NCI-H1694 treated with DMSO at 0.1 percent for 48 hours (cell line): Measurements from ENCODE around the gene RALGPS1.

Experiments used
- DNase-seq: peaks from one replicate; lab custom pipeline; 2025; lab: John Stamatoyannopoulos, UW

Gene RALGPS1

GRCh38 chr9:127099664-127100063 lies 185.1 kb downstream of the RALGPS1 start:
- no peak for DNase-seq

DNA sequence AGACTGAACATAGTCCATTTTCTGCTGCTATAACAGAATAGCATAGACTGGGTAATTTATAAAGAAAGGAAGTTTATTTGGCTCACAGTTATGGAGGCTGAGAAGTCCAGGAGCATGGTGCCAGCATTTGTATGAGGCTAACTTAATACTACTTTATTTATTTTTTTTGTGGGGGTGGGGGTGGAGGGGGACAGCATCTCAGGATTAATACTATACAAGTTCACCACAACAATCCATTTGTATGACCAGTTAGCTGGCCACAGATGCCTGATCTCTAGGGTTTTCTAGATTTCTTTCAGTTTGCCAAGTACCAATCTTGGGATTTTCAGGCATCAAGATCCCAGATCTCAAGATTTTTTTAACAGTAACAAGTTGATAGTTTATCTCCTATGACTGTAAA lies 187.6 kb downstream of the RALGPS1 start:
- DNase-seq = no peak

GRCh38 chr9:127102788-127103187 lies 188.2 kb downstream of the RALGPS1 start:
- no peak for DNase-seq

GRCh38 chr9:127104581-127105311 lies 190.2 kb downstream of the RALGPS1 start:
- DNase-seq = peak; percentile 84

DNA sequence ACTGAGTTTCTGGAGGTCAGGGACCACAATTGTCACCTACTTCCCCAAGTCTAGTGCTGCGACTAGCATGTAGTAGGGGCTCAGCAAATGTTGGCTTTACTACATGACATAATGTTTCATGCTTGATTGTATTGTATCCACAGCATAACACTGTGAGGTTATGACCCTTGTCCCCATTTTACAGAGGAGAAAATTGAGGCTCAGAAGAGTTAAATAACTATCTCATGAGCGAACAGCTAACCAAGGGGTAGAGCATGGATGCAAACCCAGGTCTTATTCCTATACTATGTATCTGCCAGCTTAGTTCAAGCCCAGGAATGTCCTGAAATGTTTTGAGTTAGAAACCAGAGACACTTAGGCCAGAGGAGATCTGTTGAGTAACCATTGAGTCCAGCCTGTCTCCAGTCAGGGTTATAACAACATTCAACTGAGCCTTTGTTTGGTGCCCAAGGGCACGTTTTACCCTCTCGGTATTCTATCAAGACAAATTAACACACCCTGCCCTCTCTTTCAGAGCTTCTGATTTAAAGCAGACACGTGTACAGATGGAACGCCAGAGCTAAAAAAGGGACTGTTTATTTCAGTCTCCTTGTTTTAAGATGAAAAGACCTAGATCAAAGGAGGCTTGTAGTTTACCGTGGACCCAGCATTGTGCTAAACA lies 191.4 kb downstream of the RALGPS1 start:
- DNase-seq = no peak

- no peak for DNase-seq
Observed at GRCh38 chr9:127106466-127106855, 191.9 kb downstream of the RALGPS1 start.

DNA sequence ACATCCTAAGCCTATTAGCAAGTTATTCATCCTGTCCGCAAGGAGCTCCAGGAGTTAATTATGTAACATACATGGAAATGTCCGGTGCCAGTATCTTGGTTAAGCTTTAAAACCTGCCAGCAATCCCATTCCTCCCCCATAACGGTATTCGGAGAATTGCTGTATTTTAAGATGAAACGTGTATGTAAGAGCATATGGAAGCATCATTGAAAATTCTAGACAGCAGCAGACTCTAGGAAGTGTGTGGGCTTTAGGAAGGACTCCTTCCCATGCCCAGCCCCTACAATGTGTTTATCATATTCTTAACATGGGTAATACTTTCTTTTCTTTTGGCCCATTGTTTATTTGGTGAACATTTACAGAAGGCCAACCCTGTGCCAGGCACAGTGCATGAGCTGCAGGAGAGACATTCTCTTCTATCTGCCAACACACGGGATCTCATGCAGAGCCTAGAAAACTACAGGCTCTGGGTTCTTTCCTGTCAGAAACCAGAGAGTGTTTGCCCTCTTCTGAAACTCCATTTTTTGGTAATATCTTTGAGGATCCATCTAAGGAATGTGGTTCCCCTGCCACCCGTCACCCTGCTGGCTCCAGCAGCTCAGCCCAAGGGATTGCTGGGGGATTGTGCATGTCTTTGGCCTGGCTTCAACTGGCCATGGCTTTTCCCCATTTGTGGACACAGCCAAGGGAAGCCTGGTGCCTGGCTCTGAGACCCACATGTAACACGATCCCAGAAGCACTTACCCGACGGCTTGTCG lies 192.8 kb downstream of the RALGPS1 start:
- DNase-seq = no peak

DNA sequence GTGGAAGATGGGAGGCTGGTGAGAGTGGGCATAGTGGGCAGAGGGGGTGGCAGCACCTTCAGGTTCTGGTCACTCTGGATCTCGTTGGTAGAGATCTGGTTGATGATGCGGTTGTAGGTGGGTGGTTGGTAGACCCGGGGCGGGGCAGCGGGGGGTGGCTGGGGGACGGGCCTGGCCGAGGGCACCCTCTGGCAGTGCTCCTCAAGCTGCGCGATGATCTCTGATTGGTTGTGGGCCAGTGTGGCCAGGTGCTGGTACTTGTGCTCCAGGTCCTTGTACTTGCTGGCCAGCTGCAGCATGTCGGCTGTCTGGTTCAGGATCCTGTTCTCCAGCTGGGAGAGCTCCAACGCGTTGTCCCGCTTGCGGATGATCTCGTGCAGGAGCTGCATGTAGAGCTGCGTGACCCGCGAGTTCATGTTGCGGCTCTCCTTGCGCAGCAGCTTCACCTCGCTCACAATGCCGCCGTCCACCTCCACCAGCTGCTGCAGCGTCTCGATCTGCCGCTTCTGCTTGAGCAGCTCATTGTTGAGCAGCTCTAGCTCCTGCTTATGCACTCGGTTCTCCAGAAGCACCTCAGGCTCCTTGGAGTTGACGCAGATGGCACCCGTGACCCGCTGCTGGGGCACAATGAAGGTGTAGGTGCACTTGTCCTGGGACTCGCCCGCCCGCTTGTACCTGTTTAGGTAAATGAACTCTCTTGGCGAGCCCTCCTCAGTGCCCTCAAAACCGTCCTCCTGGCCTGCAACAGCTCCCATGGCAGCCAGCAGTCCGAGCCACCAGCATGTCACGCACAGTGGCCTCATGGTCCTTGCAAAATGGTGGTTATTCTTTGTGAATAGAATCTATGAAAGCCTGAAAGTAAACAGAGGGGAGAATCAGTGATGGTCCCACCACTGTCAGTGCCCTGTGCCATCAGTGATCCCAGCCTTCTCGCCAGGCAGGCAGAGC lies 193.6 kb downstream of the RALGPS1 start:
- DNase-seq = no peak

GRCh38 chr9:127109212-127109711 lies 194.7 kb downstream of the RALGPS1 start:
- DNase-seq = no peak

DNA sequence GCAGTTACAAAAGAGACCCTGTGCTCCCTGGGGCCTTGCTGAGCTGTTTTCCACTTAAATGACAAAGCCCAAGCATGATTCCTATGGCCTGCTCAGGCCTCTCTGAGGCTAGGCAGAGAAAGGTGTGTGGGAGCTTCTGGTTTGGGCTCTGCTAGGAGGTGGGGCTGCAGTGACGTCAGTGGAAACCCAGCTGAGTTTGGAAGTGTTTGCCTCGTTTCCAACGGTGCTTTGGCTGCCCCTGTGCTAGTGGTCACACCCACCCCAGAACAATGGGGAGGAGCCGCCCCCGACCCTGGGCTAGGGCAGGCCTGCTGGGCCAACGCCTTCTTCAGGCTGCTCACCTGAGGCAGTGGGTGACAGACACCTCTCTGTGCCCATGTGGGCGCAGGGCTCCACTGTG lies 197.5 kb downstream of the RALGPS1 start:
- no peak for DNase-seq

- no peak for DNase-seq
Observed at GRCh38 chr9:127112735-127113161, 198.2 kb downstream of the RALGPS1 start.

- DNase-seq = no peak
Observed at GRCh38 chr9:127113191-127113972, 198.8 kb downstream of the RALGPS1 start.

DNA sequence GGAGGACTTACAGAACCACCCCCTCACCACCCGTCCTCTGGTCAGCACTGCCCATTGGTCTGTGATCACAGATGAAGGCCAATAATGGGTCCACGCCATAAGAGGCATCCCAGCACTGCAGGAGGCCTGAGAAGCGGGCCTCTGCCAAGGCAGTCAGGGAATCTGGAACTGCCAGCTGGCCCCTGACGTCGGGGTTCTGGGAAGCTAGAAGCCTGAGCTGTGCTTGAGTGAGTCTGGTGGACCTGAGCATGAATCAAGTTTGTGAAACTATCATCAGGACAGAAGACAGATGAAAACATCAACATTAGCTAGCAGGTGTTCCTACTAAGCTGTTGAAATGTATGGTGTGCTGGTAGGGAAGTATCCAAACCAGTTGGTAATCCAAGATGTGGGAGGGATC lies 200.0 kb downstream of the RALGPS1 start:
- no peak for DNase-seq

DNA sequence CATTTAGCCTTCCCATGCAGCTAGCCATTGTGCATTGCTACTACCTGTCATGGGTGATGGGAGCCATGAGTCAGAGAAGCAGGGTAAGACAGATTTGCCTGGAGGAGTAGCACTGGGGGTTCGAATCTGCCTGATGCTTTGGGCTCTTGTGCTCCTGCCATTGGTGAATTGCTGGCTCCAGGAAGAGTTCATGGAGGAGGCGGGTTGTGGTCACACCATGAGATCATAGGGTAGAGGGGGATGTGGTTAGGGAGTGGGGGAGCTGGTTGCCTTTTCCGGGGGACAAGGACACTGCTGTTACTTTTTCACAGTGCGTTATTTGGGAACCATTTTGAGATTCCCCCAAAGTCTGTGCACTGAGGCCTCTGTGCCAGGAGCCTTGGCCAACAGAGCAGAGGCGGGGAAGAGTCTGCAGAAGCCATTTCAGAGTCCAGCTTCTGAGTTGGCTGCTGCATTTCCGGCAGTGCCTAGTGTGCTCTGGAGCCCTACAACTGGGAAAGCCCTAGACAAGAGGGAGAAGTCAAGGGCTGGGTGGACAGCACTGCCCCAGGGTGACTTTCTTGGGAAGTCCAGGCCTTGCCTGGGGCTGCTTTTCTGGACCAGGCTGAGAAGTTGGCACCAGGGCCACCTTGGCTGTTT lies 201.6 kb downstream of the RALGPS1 start:
- no peak for DNase-seq

DNA sequence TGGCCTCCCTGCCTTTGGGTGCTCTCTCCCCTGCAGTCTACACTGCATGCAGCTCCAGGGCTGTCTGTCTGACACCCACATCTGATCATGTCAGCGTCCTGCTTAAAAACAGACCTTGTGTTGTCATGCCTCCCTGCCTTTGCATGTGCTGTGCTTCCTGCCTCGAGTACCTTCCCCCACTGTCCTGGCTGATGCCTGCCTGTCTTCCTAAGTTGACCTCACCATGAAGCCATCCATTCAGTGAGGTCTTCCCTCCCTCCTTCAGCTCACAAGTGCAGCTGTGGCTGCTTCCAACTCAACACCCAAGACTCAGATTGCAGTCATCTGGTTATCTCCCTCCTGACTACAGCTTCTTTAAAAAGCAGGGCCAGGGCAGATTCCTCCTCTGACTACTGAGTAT lies 202.4 kb downstream of the RALGPS1 start:
- DNase-seq = no peak

DNA sequence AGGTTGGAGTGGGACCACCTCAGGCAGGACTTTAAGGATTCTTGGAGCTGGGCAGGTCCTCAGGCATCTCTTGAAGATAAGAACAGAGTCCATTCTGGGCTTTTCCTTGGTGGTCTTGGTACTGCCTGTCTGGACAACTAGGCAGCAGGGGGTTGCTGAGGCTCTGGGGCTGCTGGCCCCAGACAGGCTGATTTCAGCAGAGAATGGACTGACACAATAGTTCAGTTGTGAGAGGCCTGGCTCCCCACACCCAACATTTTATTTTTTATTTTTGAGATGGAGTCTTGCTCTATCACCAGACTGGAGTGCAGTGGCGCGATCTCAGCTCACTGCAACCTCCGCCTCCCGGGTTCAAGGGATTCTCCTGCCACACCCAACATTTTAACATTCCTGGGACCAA lies 203.2 kb downstream of the RALGPS1 start:
- no peak for DNase-seq

GRCh38 chr9:127118597-127119319 lies 204.2 kb downstream of the RALGPS1 start:
- DNase-seq = no peak

- DNase-seq = no peak
Observed at GRCh38 chr9:127119320-127119709, 204.7 kb downstream of the RALGPS1 start.

- no peak for DNase-seq
Observed at GRCh38 chr9:127121628-127122175, 207.1 kb downstream of the RALGPS1 start.
